GM18907 (cell line): ENCODE results near the gene LIN9.
"Not testable (repeated sequence)": the region's sequence is repeated elsewhere in the genome, so short reads cannot be mapped to it uniquely, and the experiment has no call there.

Experiments used
- ATAC-seq: cut with Tn5 transposase; IDR thresholded peaks from one replicate; pipeline ENCODE4 v1.9.1; 2021; ENCODE audit warnings: mild to moderate bottlenecking, moderate library complexity; ENCODE audit not compliant: unreplicated experiment

Gene LIN9

DNA sequence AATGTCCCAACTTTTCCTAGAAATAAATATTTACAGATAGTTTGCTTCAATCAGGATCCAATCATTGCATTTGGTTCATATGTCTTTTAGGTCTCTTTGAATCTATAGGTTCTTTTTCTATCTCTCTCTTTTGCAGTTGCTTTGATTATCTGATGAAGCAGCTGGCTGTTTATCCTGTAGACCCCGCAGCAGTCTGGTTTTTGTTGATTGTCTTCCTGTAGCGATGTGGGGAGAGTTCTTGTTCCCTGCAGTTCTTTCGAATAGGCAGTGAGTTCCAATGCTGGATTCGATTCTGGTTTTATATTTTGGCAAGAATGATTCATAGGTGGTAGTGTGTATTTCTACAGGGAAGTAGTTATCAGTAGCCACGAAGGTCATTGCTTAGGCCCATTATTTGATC, 92.9 kb downstream of the LIN9 start:
- no peak for ATAC-seq

DNA sequence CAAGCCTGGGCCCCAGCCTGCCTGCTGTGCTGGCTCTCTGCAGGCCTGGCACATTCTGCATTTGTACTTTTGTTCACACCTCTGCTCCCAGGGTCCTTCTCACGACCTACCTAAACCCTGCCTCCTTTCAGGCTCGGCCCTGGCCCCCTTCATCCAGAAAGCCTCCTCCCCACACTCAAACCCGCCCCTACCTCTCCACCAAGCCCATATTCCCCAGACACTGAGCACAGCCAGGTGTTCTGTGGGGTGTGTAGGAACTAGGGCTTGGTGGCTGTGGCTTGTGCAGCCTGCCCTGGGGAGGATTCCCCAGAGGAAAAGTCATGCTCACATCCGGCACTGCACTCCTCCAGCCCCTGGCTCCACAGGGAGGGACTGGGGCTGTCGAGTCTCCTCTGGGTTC, 93.7 kb downstream of the LIN9 start:
- peak; percentile 48 for ATAC-seq

DNA sequence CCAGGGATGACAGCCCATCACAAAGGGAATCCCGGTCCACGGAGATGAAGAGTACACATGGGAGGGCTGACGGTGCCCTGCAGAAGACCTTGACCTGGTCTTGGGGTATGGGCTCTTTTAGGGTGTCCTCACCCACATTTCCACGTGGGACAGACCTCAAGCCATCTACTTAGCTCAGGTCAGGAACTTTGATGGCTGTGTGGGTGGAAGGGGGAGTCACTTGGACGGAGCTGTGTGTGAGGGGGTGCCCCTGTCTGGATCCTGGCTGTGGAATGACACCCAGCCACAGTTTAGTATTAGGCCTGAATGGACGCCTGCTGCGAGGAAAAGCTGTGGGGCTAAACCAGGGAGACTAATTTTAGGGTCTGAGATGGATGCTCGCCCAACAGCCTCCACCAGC, 96.4 kb downstream of the LIN9 start:
- ATAC-seq = no peak

DNA sequence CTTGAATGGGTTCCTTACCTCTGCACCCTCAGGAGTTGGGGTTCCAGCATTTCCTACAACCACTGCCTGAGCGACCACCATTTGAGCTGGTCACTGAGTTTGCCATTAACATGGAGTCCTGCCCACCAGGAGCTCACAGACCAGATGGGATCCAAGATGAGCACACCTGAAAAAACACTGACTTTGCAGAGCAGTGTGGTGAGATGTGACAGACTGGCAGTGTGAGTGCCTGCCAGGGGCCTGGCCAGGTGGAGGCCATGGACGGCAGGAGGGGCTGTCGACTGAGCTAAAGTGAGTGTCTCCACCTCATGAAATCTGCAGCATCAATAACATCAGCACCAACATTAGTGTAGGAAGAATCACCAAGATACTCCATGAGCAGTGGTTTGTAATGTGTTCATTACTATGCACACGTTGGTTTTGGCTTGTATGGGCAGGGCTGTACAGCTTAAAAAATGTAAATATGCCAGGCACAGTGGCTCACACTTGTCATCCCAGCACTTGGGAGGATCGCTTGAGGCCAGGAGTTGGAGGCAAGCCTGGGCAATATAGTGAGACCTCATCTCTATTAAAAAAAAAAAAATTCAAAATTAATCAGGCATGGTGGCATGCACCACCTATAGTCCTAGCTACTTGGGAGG, 97.7 kb downstream of the LIN9 start:
- no peak for ATAC-seq

DNA sequence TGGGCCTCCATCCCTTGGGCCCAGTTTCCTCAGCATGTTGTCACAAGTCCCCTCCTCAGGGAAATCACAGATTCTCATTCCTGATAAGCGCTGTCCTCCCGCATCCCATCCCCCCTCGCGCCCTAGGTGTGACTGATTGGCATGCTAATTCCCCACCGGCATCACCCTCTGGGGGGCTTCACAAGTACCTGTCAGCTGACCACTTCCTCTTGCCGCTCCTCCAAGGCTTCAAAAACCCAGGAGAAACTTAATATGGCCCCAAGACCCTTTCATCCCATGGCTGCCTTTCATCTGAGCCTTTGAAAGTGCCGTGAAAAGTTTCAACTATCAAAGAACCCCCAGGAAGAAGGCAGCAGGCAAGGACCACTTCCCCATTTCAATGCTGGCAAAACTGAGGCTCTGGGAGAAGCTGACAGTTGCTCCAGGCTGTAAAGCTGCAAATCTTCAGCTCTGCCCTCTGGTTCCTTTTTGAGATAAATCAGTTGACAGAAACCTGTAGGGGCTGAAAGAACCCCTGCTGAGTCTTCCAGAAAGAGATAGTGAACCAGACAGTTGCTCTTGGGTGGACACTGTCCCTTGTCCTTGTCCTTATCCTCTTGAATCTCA, 98.3 kb downstream of the LIN9 start:
- no peak for ATAC-seq

DNA sequence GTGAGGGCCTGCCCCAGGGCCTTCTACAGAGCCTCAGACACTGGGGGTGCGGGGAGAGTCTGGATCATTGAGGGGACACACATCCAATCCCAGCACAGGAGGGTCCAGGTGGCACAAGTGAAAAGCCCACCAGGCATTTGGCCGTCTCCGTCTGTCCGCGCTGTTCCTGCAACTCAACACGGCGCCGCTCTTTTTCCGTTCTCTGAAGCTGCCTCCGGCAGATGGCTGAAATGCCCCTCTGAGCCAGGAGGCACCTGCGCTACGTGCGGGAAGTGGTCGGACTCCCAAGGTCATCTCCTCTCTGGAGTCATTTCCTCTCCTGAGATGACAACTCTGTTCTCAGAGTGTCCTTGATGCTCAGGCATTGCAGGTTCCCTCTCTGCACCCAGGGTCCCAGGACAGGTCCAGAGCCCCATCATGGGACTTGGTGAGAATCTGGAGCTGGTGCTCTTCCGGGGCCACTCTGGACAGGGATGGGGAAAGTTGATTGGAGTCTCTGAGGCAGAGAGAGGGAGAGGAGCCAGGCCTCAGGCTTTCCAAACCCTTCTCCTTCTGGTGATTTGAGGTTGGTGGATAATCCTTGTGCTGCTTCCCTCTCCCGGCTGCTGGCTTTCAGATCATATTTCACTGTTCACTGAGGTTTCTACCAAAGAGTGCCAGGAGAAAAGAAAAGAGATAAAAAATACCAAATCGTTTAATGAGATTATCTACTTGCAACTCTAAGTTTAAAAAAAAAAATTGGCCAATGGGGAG, 99.5 kb downstream of the LIN9 start:
- ATAC-seq = no peak

DNA sequence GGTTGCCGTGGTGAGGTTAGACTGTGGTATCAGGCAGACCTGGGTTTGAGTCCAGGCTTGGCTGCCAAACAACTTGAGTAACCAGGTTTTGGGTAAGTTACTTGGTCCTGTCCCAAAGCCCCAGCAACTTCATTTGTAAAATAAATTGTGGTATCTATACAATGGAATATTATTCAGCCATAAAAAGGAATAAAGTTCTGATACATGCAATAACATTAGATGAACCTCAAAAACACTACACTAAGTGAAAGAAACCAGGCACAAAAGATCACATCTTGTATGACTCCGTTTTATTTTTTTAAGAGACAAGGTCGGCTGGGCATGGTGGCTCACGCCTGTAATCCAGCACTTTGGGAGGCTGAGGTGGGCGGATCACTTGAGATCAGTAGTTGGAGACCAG, 101.9 kb downstream of the LIN9 start:
- ATAC-seq = no peak

DNA sequence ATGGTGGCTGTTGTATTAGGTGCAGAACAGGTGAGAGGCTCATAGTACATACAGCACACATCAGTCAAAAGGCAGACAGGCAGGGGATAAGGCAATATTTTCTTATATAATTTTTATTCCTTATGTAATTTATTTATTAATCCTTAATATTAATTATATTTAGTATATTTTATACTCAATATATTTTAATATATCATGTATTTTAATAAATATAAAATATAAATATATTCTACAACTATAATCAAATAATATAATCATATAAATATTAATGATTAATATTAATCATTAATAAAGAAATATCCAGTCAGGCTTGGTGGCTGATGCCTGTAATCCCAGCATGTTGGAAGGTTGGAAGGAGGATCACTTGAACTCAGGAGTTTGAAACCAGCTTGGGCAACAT, 104.8 kb downstream of the LIN9 start:
- ATAC-seq = no peak

DNA sequence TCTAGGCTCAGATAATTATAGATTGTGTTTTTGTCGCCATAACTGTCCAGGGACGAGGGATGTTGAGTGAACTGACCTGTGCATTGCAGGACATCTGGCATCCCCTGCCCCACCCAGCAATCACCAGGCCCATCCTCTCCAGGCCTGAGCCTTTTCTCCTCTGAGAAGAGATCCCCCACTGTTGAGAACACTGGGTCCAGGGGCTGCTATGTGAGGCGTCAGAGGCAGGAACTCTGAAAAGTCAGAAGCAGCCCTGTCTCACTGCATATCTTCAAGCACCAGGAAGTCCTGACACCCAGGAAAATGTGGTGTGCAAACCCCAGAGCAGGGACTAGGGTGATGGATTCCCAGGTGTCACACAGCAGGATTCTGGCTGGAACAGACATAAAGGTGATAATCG, 105.3 kb downstream of the LIN9 start:
- ATAC-seq = no peak

DNA sequence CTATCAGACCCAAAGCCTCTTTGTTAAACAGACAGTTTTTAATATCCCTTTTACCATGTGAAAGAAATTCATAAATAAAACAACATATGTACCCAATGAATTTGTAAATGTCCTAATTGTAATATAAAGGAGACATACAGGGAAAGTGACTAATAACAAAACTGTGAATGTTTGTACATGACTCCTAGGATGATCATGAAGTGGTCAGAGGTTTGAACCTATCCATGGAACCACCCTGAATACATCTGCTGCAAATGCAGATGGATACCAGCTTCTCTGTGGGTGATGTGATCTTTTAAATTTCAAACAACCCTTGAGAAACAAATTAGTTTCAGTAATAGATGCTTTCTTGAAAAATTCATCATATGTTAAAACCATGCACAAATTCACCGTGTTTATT, 105.7 kb downstream of the LIN9 start:
- no peak for ATAC-seq

DNA sequence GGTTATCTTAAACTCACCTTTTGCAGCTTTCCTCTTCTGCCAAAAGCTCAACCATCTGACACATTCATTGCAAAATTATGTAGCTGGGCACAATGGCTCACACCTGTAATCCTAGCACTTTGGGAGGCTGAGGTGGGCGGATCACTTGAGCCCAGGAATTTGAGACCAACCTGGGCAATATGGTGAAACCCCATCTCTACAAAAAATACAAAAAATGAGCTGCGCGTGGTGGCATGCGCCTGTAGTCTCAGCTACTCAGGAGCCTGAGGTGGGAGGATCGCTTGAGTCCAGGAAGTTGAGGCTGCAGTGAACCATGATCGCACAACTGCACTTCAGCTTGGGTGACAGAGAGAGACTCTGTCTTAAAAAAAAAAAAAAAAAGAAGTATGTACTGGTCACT, 106.3 kb downstream of the LIN9 start:
- ATAC-seq = not testable (repeated sequence)

DNA sequence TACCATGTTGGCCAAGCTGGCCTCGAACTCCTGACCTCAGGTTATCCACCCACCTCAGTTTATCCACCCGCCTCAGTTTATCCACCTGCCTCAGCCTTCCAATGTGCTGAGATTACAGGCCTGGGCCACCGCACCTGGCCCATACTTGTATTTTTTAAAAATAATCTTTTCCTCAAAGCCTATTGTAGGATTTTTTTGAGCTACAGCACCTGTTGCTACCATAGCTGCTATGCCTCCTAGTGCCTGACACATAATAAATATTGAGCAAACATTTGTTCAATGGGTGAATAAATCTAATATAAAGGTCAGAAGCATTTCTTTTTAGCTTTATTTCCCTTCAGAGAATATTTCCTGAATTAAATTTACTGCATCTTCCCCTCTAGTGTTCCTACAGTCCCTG, 106.7 kb downstream of the LIN9 start:
- no peak for ATAC-seq

DNA sequence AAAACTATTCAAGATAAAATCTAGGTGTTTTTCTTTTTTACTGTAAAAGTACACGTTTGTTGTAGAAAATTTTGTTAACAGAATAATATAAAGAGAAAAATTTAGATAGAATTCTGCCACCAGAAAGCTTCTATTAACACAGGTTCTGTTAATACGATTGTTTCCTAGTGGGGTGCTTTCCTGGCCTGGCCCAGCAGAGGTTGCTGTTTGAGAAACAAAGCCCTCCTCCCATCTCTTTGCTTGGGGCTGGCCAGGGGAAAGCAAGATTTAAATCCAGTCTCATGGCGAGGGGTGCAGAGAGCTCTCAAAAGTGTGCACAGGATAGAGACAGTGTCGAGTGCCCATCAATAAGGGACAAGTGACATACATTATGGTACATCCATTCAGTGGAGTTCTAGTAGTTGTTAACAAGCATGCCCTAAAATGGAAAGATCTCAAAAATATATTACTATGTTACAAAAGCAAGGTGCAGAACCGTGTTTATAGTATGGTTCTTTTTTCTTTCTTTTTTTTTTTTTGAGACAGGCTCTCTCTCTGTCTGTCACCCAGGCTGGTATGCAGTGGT, 107.9 kb downstream of the LIN9 start:
- ATAC-seq = peak; percentile 67

DNA sequence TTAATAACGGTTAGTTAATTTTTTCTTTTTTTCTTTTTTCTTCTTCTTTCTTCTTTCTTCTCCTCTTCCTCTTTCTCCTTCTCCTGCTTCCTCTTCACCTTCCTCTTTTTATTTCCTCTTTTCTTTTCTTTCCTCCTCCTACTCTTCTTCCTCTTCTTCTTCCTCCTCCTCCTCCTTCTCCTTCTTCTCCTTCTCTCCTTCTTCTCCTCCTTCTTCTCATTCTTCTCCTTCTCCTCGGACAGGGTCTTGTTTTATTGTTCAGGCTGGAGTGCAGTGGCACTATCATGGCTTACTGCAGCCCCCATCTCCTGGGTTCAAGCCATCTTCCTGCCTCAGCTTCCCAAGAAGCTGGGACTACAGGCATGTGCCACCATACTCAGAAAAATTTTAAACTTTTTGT, 109.0 kb downstream of the LIN9 start:
- no peak for ATAC-seq

DNA sequence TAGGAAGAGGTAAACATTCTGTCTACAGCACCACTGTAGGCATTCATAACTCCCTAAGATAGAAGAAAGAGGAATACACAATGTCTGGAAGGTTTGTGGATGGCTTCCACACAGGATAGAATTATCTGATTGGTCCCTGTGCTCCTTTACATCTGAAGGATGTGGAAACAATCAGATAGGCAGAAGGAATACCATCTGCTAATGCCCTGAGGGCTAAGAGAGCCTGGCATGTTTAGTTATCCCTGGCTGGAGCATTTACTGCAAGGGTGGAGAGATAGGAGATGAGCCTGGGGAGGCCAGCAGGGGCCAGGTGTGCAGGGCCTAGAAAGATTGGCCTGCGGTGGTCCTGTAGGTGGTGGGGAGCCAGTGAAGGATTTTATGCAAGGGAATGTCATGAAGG, 113.8 kb downstream of the LIN9 start:
- no peak for ATAC-seq

DNA sequence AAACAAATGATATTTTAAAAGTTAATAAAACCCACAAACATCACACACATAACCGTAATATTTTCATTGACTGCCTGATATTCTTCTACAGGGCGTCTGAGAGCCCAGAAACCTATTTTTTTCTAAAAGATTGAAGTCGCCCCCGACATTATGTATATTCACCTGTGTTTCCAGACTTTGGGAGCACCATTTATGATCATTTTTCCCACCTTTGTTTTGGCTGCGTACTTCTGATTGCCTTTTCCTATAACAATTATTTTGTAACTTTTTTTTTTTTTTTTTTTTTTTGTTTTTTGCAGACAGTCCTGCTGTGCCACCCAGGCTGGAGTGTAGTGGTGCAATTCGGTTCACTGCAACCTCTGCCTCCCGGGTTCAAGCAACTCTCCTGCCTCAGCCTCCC, 121.6 kb downstream of the LIN9 start:
- ATAC-seq = no peak

DNA sequence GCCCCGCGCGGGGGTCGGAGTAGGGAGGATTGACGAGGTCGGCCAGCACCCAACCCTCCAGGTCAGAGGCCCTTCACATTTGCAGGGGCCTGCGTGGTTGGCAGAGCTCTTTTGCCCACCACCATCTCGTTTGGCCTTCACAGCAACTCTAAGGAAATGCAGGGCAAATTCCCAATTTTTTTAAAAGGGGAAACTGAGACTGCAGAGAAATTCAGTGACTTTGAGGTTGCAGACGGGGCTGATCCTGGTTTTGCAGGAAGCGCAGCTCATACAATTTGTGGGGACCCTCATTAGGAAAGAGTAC, 122.0 kb downstream of the LIN9 start:
- no peak for ATAC-seq

DNA sequence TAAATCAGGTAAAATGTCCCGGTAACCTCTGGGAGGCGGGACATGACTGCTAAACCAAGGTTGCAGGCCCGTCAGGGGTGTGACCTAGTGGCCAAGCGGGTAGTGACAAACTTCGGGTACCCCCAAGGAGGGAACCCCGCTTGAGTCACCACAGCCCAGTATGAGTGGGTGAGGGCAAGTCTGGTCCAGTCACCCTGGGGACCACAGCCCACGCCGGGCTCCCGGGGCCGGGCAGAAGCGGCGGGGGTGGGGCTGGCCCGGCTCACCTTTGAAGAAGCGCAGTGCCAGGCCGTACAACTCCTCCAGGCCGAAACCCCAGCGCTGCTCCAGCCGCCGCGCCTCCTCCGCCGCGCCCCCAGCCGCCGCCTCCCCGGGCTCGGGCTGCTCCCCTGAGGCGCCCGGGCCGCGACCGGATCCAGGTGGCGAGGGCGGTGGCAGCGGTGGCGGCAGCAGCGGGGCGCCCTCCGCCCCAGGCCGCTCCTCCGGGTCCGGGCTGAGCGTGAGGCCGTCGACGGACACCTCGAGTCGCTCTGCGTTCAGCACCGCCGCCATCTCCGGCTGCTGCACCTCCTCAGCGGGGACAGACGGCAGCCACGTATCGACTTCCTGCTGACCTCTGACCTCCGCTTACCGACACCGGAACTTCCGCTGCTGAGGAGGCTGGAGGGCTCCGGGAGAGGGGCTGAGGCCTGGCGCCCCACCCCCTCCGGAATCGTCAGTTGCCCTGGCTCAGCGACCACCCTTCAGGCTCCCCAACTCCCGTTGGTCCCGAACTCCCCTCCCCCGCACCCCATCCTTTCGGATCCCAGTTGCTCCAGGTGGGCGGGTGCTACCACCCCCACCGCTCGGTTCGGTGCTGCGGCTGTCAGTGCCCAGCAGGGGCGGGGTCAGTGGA, 122.6 kb downstream of the LIN9 start, which contains the start of gene ACBD3:
ACBD3 (minus strand) TSS at position 618 of the 895 bp plus-strand sequence; CDS start at position 552, 66 bp downstream.
- ATAC-seq = peak; percentile 96

DNA sequence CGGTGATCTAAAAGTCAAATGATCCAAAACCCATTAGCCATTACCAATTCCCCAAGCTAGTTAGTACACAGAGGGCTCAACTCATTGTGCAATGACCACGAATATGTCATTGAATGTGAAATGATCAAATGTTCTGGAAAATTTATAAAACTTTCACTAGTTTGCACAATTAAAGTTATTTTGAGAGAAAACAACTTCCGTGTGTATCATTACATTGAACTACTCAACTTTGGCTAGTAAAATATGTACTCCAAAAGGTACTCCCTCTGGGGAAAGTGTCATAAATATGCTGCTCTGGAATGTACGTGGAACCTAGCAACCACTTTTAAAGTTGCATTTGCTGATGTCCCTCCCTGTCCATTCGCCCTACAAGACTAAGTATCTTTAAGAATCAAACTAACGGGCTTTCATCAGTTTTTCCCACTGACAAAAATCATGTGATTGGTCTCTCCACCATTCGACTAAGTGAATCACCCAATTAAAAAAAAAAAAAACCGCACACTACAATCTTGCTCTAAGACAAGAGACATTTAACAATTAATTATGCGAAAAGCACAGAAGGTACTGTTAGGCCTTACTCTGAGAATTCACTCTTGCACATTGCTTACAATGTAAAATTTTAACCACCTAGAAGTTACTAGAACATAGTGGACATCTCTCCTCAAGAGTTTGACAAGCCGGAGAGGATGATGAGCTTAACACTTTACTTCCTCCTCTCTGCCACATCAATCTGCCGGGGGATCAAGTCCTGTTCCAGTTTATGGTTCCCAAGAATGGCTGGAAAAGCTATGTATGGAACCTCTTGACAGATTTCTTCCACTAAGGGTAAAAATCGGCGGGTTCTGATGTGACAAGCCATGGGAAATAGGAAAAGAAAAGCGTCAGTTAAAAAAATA, 123.6 kb downstream of the LIN9 start:
- ATAC-seq = no peak
